ENCODE measurements around the gene FAM236B.
"Not testable (repeated sequence)": the region's sequence is repeated elsewhere in the genome, so short reads cannot be mapped to it uniquely, and the experiment has no call there.

GRCh38 chrX:72808110-72808509 is 25.6 kb upstream of the FAM236B start, which contains the start of gene FAM236D:
- not testable (repeated sequence) for TF ChIP-seq CTCF (conservative IDR thresholded peaks at IDR 0.05; ENCODE audit: low read length); EZH2phosphoT487 (IDR thresholded peaks at IDR 0.05; ENCODE audit: borderline replicate concordance, low read depth, low read length)
